Endothelial cell (in vitro differentiated cells): ENCODE results near the gene COL5A1. TPM values are rescaled to one million over a fixed set of nuclear protein-coding genes. Genes with fewer than 3 reads are reported as not detected.
"Not testable (repeated sequence)": the region's sequence is repeated elsewhere in the genome, so short reads cannot be mapped to it uniquely, and the experiment has no call there.

Experiments
- DNase-seq: peaks from one replicate; pipeline ENCODE4 v3.0.0; 2021; ENCODE audit warnings: low spot score
- H3K27ac Mint-ChIP-seq: one replicate; pipeline ENCODE4 v1.8.0; 2021; ENCODE audit warnings: mixed read lengths, inconsistent platforms; ENCODE audit not compliant: unreplicated experiment
- H3K27me3 Mint-ChIP-seq: one replicate; pipeline ENCODE4 v1.8.0; 2021; ENCODE audit warnings: mild to moderate bottlenecking, moderate library complexity, mixed read lengths, inconsistent platforms; ENCODE audit not compliant: unreplicated experiment
- H3K36me3 Mint-ChIP-seq: one replicate; pipeline ENCODE4 v1.8.0; 2021; ENCODE audit warnings: mild to moderate bottlenecking, low read depth, mixed read lengths, inconsistent platforms; ENCODE audit not compliant: unreplicated experiment
- H3K4me1 Mint-ChIP-seq: one replicate; pipeline ENCODE4 v1.8.0; 2021; ENCODE audit warnings: mild to moderate bottlenecking, mixed read lengths, inconsistent platforms; ENCODE audit not compliant: unreplicated experiment
- H3K4me3 Mint-ChIP-seq: one replicate; pipeline ENCODE4 v1.8.0; 2021; ENCODE audit warnings: mild to moderate bottlenecking, mixed read lengths, inconsistent platforms; ENCODE audit not compliant: unreplicated experiment
- H3K9me3 Mint-ChIP-seq: one replicate; pipeline ENCODE4 v1.8.0; 2021; ENCODE audit warnings: mixed read lengths, inconsistent platforms; ENCODE audit not compliant: unreplicated experiment
- total RNA-seq: library from RNA; stranded (reverse); fragmentation: NEBNext Ultra II Directional; extraction: Animal tissue kit (Norgen Biotek cat#: 25700); gene quantifications from one replicate; pipeline ENCODE4 v1.2.1, GENCODE V29; 2021; ENCODE audit not compliant: unreplicated experiment
- TF ChIP-seq, protein P1 (sequence below): fragments of 200-600 bp; sonication (generic); IDR thresholded peaks from one replicate; pipeline ENCODE4 v1.5.0; 2021; ENCODE audit warnings: antibody characterized with exemption; ENCODE audit not compliant: unreplicated experiment

COL5A1 gene
- total RNA-seq, 1 donor from 2014 or later: 24.3 TPM

DNA sequence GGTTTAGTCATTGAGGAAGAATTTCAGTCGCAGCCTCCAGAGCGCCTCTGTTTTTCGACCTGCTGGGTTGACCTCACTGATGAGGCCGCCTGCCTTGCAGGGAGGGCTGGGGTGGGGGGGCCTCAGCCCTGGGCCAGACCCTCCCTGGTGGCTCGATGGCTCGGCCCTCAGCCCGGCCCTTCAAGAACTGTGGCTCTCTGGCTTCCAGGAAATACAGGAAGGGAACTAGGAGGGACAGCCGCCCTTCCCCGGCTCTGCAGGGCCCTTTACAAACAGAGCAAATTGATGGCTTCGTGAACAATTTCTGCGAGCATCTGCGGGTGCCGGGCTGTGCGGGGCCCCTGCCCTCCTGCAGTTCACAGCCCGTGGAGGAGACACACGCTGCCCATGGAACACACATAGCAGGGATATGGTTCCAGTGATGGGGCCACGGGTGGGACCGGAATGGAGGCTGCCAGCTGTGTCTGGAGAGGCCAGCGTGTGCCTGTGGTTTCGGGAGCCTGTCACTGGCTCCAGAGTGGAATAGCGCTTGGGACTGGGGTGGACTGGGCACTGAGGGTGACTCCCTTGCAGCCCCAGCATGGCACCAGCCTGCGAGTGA, 39.6 kb downstream of the COL5A1 start:
- Mint-ChIP-seq H3K4me1 (peaks cover 2% of the 10 kb centered on the region), H3K4me3 (no peak overlapping the region), H3K9me3 (no peaks in the 10 kb centered on the region), H3K27me3 (peaks cover 5% of the 10 kb centered on the region), H3K27ac (no peak overlapping the region), H3K36me3 (no peaks in the 10 kb centered on the region)
- TF ChIP-seq, protein P1, sequence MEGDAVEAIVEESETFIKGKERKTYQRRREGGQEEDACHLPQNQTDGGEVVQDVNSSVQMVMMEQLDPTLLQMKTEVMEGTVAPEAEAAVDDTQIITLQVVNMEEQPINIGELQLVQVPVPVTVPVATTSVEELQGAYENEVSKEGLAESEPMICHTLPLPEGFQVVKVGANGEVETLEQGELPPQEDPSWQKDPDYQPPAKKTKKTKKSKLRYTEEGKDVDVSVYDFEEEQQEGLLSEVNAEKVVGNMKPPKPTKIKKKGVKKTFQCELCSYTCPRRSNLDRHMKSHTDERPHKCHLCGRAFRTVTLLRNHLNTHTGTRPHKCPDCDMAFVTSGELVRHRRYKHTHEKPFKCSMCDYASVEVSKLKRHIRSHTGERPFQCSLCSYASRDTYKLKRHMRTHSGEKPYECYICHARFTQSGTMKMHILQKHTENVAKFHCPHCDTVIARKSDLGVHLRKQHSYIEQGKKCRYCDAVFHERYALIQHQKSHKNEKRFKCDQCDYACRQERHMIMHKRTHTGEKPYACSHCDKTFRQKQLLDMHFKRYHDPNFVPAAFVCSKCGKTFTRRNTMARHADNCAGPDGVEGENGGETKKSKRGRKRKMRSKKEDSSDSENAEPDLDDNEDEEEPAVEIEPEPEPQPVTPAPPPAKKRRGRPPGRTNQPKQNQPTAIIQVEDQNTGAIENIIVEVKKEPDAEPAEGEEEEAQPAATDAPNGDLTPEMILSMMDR: no peak
- no peak for DNase-seq

DNA sequence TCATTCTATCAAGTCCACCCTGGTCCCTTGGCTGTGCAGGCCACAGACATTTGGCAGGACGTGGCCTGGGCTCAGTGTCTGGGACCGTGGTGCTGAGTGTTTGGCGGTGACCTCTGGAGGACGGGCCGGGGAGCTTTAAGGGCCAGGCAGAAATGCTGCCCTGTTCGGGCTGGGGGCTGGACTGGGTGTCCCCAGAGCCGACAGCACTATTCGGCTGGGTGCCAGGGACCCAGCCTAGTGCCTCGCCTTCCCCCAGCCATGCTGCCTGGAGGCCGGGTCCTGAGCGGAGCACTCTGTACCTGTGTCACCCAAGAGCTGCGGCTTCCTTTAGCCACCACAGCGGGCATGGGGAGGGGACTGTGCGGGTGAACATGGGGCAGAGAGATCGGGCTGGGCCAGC, 40.4 kb downstream of the COL5A1 start:
- TF ChIP-seq, protein P1: no peak
- no peak for DNase-seq
- no peaks in the 10 kb centered on the region for H3K36me3 Mint-ChIP-seq
- no peak overlapping the region for H3K27ac Mint-ChIP-seq
- H3K9me3 Mint-ChIP-seq: no peaks in the 10 kb centered on the region
- H3K4me1 Mint-ChIP-seq: no peaks in the 10 kb centered on the region
- no peak overlapping the region for H3K4me3 Mint-ChIP-seq
- peaks cover 4% of the 10 kb centered on the region for H3K27me3 Mint-ChIP-seq

DNA sequence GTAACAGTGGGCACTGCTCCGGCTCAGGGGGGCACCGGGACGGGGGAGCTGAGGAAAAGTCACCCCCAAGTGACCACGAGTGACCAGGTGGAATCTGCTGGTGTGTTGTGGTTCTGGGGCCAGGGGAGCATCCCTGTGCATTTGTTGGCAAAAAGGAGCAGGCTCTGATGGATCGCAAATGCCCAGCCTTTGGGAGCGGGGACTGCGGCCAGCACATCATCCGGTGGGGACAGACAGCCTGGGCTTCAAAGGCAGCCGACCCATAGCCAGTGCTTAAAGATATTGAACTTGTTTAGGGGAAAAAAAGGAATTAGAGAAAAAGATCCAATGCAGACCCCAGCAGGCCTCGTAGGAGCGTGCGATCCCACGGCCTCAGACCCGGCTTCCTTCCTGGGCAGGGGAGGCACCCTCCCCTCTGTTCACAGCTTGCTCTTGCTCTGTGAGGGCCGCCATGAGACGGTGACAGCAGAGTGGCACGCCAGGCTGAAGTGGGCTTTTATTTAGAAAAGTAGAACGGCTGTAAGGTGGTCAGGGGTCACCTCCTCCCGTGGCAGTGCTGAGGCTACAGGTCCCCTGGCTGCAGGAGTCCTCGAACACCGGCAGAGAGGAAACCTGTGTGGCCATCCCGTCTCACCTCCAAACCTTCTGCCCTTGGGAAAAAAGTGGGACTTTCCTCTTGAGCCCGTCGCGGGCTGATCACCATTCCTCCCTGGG, 41.2 kb downstream of the COL5A1 start:
- H3K27me3 Mint-ChIP-seq: peaks cover 4% of the 10 kb centered on the region
- no peaks in the 10 kb centered on the region for H3K4me1 Mint-ChIP-seq

DNA sequence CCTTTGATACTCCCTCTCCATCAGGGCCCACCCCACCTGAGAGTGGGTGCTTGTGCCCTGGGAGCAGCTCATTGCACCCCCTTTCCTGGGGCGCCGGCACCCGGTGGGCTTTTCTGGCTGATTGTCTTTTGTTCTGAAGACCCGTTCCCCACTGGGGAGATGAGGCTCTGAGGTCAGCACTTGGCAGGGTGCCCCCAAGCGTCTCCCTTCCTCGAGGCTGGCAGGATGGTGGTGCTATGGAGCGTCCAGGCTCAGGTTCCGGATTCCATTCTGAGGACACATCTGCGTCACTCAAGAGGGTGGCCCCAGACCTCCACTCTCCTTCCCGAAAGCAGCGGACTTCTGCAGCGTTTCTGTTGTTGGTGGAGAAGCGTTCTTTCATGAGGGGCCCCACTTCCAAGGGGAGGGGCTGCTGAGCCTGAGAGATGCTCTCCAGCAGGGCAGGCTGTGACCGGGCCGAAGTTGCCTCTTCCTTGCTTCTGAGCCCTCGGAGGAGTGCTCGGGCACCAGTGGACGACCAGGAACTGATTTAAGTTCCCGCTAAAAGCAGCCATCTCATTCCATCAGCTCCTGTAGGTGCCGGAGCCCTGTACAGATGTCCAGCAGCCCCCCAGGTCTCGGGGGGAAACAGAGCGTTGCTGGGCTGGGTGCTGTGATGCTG, 42.2 kb downstream of the COL5A1 start:
- DNase-seq: no peak
- Mint-ChIP-seq H3K36me3 (no peaks in the 10 kb centered on the region), H3K9me3 (no peaks in the 10 kb centered on the region), H3K27me3 (peaks cover 3% of the 10 kb centered on the region), H3K4me1 (no peaks in the 10 kb centered on the region), H3K4me3 (no peak overlapping the region), H3K27ac (no peak overlapping the region)
- TF ChIP-seq, protein P1: no peak

More for the DNA sequence above, 41.2 kb downstream of the COL5A1 start:
- TF ChIP-seq, protein P1: no peak
- DNase-seq: no peak
- Mint-ChIP-seq H3K36me3 (no peaks in the 10 kb centered on the region), H3K4me3 (no peak overlapping the region), H3K27ac (no peak overlapping the region), H3K9me3 (no peaks in the 10 kb centered on the region)

DNA sequence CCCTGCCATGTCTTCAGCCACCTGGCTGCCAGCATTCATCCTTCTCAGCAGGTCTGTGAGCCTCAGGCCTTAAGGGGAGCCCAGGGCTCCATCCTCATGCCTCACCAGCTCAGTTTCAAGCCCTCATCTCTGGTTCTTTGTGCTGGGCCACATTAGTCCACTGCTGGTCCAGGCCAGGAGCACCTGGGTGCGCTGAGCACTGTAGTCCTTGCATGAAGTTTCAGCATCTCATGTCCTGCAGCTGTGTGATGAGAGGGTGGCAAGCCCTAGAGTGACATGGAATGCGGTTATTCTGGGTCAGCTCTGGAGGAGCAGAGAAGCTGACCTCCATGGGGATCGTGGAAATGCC, 42.7 kb downstream of the COL5A1 start:
- TF ChIP-seq, protein P1: no peak
- no peak overlapping the region for H3K27ac Mint-ChIP-seq
- no peak overlapping the region for H3K4me3 Mint-ChIP-seq
- H3K27me3 Mint-ChIP-seq: peaks cover 2% of the 10 kb centered on the region
- no peaks in the 10 kb centered on the region for H3K9me3 Mint-ChIP-seq
- no peaks in the 10 kb centered on the region for H3K36me3 Mint-ChIP-seq
- H3K4me1 Mint-ChIP-seq: no peaks in the 10 kb centered on the region
- no peak for DNase-seq

DNA sequence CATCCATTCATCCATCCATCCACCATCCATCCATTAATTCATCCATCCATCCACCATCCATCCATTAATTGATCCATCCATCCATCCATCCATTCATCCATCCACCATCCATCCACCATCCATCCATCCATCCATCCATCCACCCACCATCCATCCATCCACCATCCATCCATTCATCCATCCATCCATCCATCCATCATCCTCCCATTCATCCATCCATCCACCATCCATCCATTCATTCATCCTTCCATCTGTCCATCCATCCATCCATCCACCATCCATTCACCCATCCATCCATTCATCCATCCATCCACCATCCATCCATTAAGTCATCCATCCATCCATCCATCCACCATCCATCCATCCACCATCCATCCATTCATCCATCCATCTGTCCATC, 43.3 kb downstream of the COL5A1 start:
- not testable (repeated sequence) for H3K36me3 Mint-ChIP-seq, H3K4me3 Mint-ChIP-seq, H3K9me3 Mint-ChIP-seq, H3K27ac Mint-ChIP-seq, DNase-seq, H3K27me3 Mint-ChIP-seq, H3K4me1 Mint-ChIP-seq
